GM12892 (cell line): ENCODE measurements around the gene DHRS7C.

Experiments used
- POLR2A ChIP-seq: IDR thresholded peaks from 2 replicates; pipeline ENCODE4 v1.6.1; 2011; ENCODE audit warnings: low read depth, low read length, control low read depth
- TAF1 ChIP-seq: IDR thresholded peaks from 2 replicates; pipeline ENCODE4 v1.6.1; 2011; ENCODE audit warnings: low read depth, mild to moderate bottlenecking, control low read depth, low read length, borderline replicate concordance

DNA sequence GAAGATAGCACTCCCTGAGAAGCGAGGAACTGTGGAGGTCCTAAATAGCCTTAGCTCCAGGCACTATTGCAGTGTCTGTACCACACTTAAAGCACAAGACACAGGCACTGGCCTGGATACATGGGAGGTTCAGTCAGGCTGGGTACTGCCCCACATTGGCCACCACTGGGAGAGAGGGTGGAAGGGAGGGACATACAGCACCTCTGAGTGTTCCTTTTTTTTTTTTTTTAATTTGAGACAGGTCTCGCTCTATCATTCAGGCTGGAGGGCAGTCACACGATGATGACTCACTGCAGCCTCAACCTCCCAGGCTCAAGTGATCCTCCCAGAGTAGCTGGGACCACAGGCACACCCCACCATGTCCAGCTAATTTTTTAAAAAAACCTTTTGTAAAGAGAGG lies 29.1 kb upstream of the DHRS7C start:
- TF ChIP-seq POLR2A (no peak), TAF1 (no peak)
